Right cardiac atrium (tissue), 5 donors: ENCODE results near the gene RAMP1. TPM values are rescaled to one million over a fixed set of nuclear protein-coding genes. Genes with fewer than 3 reads are reported as not detected.

Source experiments
- ATAC-seq, 2 donors: fragments of 200-7000 bp; cut with Tn5 transposase; one replicate each; pipeline versions ENCODE4 v1.8.0 to v1.9.1; 2020; ENCODE audit warnings: moderate library complexity in 2 of 2, mild to moderate bottlenecking in 1 of 2
- DNase-seq, 3 donors: peaks; one replicate each; pipeline ENCODE4 v3.0.0-alpha.2; 2020
- H3K27ac ChIP-seq: one replicate; pipeline ENCODE4 v1.5.1; 2013; ENCODE audit warnings: mild to moderate bottlenecking, low read length, control low read depth, moderate library complexity
- H3K27me3 ChIP-seq: one replicate; pipeline ENCODE4 v1.6.1; 2013; ENCODE audit not compliant: control insufficient read depth, insufficient read depth
- H3K4me1 ChIP-seq: one replicate; pipeline ENCODE4 v1.6.1; 2013; ENCODE audit warnings: low read length; ENCODE audit not compliant: control insufficient read depth, insufficient read depth
- H3K4me3 ChIP-seq: one replicate; pipeline ENCODE4 v1.5.1; 2013; ENCODE audit warnings: low read length, control low read depth
- H3K9me3 ChIP-seq: one replicate; pipeline ENCODE4 v1.6.1; 2013; ENCODE audit warnings: low read length; ENCODE audit not compliant: control insufficient read depth
- WGBS: extraction: QIAGEN DNeasy Blood & Tissue Kit; methylation state at CpG from one replicate; pipeline ENCODE4 v1.1.7; 2013; 5-methylcytosine and 5-hydroxymethylcytosine counted together
- intact Hi-C, 4 donors: fragments of 100-400 bp; cut with DNase I; formaldehyde crosslinking; loops; one replicate each; pipeline versions ENCODE4 v1.11.0 to v1.14.0; 2022 to 2023
- polyA plus RNA-seq: library from polyadenylated mRNA; stranded (reverse); fragments of 200-250 nt; gene quantifications from one replicate; pipeline ENCODE4 v1.2.3, GENCODE V29; 2013
- total RNA-seq, 4 donors: library from RNA; stranded (reverse); fragmentation: NEBNext Ultra II Directional; extraction: Animal tissue kit (Norgen Biotek cat#: 25700); gene quantifications; one replicate each; pipeline ENCODE4 v1.2.1, GENCODE V29; 2021
- donor health status: healthy with polysubstance abuse.
- donor health status: DM: no; HTN: yes; CAD: no.
- donor health status: DM: no; HTN: no; CAD: no.
- donor health status: DM: no; HTN: yes; CAD: no; lungs with severe emphysema.
- donor health status: DM: yes; HTN: yes; CAD: no.

The RAMP1 gene
- total and polyA plus RNA-seq, 5 donors = 122 to 276 (median 164) TPM

DNA sequence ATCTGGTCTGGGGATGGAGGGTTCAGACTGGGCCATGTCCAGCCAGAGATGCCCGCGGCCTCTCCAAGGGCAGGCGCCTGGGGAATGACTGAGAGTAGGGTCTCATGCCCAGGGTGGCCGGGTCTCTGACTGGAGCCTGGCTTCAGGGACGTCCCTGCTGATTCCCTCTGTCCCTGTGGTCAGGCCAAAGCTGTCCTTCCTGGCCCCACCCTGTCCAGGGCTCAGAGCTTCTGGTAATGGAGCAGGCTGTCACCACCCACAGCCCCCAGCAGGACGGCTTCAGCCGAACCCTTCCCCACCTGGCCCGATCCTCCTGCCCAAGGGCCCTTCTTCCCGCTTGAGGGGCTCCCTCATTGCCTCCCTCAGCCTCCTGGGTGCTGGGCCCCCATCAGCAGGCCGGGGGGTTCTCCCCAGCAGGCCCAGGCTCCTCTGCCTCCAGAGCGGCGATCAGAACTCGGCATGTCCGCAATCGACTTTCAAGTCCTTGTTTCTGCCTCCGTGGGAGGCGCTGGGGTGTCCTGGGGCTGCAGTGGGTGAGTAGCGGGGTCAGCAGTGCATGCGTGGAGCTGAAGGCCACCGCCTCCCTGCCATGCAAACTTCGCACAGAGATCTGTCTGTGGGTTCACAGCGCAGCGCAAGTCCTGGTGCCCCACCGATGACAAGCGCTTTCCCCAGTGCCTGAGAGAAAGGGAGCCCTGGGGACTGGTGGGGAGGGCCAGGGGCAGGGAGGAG lies 18.3 kb downstream of the RAMP1 start:
- WGBS = 92% methylated on average over 25 of the region's 25 CpGs
- Histone ChIP-seq H3K27me3 (no peaks in the 10 kb centered on the region), H3K4me3 (no peak overlapping the region), H3K27ac (no peak overlapping the region), H3K4me1 (no peaks in the 10 kb centered on the region), H3K9me3 (no peaks in the 10 kb centered on the region)
- intact Hi-C loops = no loop called here
- DNase-seq (peak in 1 of 3 donors; percentile 48), ATAC-seq (no peak)

DNA sequence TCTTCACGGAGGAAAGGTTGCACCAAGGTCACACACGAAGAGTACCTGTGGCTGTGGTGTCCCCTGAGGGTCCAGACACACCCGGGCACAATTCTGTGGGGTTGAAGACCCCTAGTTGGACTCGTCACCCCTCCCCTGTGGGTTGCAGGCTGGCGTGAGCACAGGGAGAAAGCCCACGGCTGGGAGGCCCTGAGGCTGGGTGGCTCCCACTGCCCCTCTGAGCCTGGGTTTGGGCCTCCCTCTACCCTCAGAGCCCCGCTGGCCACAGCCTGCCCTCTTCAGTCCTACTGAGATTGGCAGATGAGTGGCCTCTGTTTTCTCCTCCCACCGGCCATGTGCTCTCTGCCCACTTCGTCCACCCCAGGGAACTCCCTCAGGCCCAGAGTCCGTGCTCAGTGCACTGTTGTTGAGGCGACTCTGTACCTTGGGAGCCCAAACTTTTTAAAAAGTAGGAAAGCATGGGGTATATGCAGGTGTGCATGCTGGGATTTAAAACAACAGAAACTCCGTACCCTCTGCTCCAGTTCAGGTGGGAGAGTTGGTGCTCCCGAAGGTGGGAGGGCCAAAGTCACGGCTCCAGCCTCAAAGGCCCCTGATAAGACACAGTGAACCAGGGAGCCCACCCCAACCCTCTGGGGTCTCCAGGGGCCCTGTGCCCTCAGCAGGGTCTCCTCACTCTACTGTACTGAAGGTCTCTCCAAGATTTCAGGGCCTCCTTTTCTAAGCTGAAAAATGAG lies 19.1 kb downstream of the RAMP1 start:
- DNase-seq = peak in 1 of 3 donors; percentile 42
- H3K4me3 ChIP-seq = no peak overlapping the region
- ATAC-seq = no peak
- intact Hi-C loops = no loop called here
- no peaks in the 10 kb centered on the region for H3K9me3 ChIP-seq
- no peaks in the 10 kb centered on the region for H3K27me3 ChIP-seq
- 83% methylated on average over 14 of the region's 14 CpGs for WGBS
- H3K27ac ChIP-seq = no peak overlapping the region
- H3K4me1 ChIP-seq = no peaks in the 10 kb centered on the region

DNA sequence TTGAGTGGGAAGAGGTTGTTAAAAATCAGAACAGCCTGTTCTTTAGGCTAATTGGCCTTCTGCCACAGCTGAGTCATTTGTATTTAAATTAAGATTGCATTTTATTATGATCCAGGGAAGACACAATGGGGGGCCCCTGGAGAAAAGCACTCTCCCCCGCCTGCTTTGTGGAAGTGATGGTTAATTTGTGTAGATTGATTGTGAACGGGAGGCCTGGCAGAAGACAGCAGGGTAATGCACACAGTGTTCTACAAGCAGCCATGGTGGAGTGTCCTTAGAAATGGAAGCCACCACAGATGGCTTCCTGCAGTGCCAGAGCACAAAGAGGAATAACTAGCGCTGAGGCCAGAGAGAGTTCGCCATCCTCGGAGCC lies 19.6 kb downstream of the RAMP1 start:
- no peak overlapping the region for H3K27ac ChIP-seq
- no peak overlapping the region for H3K4me3 ChIP-seq
- no peak for ATAC-seq
- intact Hi-C loops = no loop called here
- WGBS = 81% methylated on average over 5 of the region's 5 CpGs
- H3K4me1 ChIP-seq = no peaks in the 10 kb centered on the region
- H3K27me3 ChIP-seq = no peaks in the 10 kb centered on the region
- no peak for DNase-seq
- H3K9me3 ChIP-seq = no peaks in the 10 kb centered on the region

DNA sequence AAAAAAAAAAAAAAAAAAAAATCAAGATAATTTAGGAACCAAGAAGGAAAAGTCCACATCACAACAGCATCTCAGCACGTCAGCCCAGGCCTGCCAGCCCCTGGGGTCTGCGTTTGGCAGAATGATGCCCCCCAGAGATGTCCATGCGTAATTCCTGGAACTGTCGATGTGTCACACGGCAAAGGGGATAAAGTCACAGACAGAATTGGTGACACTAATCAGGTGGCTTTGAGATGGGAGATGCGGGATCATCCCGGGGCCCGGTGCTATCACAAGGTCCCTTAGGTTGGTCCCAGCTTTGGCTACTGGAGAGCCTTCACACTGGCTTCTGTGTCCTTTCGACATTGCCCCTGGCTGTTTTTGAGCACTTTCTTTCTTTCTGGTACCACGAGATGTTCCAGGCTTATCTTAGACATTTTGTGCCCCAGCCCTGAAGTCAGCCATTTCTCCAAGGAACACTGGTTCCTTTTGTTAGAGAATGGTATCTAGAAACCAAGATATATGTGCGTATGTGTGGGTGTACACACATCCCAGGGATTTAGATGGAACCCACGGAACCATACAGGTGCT lies 20.7 kb downstream of the RAMP1 start:
- no peak for DNase-seq

DNA sequence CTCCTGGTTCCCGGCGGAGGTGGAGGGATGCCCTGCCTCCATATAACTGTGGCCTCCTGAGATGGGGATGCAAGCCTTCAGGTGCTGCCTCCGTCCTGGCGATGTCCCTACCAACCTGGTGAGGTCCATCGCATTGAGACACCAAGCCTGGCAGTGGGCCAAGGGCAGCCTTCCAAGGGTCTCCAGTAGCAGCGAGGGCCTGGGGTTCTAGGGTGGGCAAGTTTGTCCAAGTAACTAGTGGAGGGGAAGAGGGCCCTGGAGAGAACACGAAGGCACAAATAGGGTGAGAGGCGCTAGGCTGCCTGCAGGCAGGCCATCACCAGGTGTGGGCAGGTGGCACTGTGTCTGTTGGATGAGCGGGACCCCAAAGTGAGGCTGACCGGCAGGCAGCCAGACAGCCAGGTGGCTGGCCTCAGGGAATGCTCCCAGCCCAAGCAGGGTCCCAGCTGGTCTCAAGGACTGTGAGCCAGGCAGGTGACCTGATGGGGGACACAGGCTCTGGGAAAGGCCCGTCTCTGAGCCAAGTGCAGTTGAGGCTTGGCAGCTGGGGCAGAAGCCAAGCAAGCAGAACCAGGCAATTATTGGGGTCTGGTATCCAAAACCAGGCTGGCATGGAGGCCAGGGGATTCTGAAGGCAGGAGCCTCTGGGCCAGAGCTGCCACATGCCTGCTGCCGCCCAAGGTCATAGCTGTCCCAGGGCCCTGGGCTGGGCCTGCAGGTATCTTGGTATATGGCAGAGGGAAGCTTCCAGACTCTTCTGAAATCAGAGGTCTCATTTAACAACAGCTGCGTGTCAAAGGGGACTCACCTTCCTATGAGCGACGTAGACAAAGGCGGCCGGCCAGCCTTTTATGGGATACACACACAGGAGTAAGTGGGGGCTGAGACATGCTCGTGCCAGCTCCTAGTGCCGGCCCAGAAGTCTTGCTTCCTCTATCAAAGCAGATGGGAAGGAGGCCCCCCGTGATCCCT lies 23.4 kb downstream of the RAMP1 start:
- Histone ChIP-seq H3K4me1 (no peaks in the 10 kb centered on the region), H3K27me3 (no peaks in the 10 kb centered on the region), H3K27ac (no peak overlapping the region), H3K4me3 (no peak overlapping the region), H3K9me3 (no peaks in the 10 kb centered on the region)
- WGBS = 88% methylated on average over 20 of the region's 20 CpGs
- DNase-seq (peak in 1 of 3 donors; percentile 70), ATAC-seq (no peak)
- intact Hi-C loops = no loop called here

More for the DNA sequence above, 20.7 kb downstream of the RAMP1 start:
- no peaks in the 10 kb centered on the region for H3K9me3 ChIP-seq
- no peaks in the 10 kb centered on the region for H3K27me3 ChIP-seq
- H3K27ac ChIP-seq = no peak overlapping the region
- intact Hi-C loops = no loop called here
- H3K4me1 ChIP-seq = no peaks in the 10 kb centered on the region
- H3K4me3 ChIP-seq = no peak overlapping the region
- WGBS = 89% methylated on average over 12 of the region's 12 CpGs
- ATAC-seq = no peak

DNA sequence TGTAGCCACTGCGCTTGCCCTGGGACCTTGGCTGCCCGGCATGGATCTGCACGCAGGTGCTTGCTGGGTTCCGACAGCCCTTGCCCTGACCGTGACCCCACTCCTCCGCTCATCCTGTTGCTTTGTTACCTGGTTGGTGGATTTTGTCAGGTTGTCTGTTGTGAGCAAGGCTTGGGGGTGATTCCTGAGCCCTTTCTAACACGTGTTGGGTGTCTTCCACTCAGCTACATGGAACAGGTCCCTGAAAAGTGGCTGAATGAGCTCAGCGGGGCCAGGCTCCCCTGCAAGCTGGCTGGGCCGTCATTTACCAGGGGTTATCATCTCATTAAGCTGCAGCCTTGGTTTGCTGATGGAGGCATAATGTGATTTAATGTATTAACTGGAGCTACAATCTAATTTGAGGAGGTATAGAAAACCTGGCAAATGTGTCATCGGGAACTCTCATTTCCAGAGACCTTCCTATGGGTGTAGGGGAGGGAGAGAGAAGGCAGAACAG lies 24.6 kb downstream of the RAMP1 start:
- no peak overlapping the region for H3K27ac ChIP-seq
- WGBS = 89% methylated on average over 10 of the region's 10 CpGs
- no peak for ATAC-seq
- no peak overlapping the region for H3K4me3 ChIP-seq
- no peak for DNase-seq
- no peaks in the 10 kb centered on the region for H3K4me1 ChIP-seq
- intact Hi-C loops = no loop called here
- H3K9me3 ChIP-seq = no peaks in the 10 kb centered on the region
- no peaks in the 10 kb centered on the region for H3K27me3 ChIP-seq

DNA sequence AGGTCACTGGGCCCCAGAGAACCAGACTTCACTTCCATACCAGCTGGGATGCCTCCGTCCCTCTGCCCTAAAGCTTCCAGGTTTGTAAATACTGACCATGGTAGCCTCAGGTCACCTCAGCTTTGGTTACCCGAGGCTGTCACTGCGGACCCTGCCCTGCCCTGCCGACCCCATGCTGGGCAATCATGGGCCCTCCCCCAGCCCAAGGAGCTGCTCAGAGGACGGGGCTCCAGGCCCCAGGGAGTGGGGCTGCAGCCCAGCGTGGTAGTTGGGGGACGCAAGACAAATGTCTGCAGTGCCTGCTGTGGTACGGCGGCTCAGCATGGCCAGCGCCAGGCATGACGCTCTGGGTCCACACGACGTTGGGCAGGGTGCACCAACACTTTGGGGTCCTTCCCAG lies 25.3 kb downstream of the RAMP1 start:
- WGBS = 78% methylated on average over 13 of the region's 13 CpGs
- H3K27me3 ChIP-seq = no peaks in the 10 kb centered on the region
- H3K4me3 ChIP-seq = no peak overlapping the region
- H3K27ac ChIP-seq = no peak overlapping the region
- intact Hi-C loops = no loop called here
- H3K9me3 ChIP-seq = no peaks in the 10 kb centered on the region
- DNase-seq (no peak), ATAC-seq (no peak)
- no peaks in the 10 kb centered on the region for H3K4me1 ChIP-seq

DNA sequence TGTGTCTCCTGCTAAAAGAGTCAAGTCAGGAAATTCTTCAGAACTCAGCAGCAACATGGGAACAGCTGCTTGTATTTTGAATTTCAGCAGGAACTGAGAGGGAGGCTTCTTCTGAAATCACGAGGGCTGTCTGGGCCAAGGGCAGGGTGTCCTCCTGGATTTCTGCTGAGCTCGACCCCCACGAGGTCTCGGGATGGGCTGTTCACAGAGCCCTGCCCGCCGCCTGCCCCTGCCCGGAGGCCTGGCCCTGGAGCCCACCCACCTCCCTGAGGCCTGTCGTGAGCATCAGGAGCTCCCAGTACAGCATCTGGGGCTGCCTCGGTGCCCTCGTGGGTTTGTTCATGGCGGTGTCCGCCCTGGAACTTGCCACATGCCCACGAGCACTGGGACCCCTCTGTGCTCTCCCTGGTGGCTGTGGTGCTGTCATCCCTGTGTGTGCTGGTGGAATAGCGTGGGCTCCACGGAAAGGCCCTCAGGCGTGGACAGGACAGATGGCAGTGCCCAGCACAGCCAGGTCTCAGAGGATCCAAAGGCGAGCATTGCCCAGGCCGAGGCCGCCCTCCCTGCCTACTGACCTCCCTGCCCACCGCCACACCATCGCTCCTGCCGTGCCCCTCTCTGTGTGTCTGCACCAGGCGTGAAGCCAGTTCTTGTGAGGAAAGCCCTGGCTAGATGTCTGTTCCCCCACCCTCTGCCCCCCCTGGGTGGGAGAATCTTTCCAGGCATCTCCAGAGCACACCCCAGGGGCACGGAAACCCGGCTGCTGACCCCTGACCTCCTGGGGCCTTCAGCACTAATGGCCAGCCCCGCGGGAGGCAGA lies 25.9 kb downstream of the RAMP1 start:
- no peak overlapping the region for H3K4me3 ChIP-seq
- 70% methylated on average over 27 of the region's 27 CpGs for WGBS
- intact Hi-C loops = no loop called here
- peak; percentile 3 to 4 for ATAC-seq
- H3K4me1 ChIP-seq = no peaks in the 10 kb centered on the region
- no peak overlapping the region for H3K27ac ChIP-seq
- no peaks in the 10 kb centered on the region for H3K27me3 ChIP-seq
- no peak for DNase-seq
- H3K9me3 ChIP-seq = no peaks in the 10 kb centered on the region

DNA sequence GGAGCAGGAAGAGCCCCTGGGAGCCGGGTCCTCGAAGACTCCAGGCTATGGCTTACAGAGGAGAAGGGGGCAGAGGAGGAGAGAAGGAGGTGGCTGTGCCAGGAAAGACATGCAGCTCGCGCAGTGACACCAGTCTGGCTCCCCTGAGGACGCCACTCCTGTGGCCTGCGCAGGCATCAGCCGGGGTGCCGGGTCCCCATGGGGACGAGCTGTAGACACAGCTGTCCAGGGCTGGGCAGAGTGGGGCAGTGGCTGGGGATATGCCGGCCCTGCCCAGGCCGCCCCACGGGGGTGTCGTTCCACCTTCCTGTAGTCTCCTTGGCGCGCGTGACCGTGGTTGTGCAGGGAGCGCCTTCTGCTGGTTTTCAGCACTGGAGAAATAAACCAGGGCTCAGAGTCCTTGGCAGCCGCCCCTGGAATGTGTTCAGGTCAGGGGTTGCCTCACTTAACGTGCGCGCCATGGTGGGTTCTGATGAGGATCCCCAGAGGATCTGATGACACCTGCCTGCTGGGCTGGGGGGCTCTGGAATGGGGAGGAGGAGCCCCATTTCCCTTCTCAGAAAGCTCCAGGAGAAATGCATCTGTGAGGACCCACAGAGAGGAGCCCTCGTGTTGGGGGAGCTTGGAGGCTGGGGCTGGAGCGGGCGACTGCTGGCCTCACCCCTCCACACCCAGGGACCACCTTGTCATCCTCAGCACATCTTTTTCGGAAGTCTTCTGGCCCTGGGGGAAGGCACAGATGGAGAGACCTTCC lies 26.7 kb downstream of the RAMP1 start:
- H3K4me1 ChIP-seq = no peaks in the 10 kb centered on the region
- H3K4me3 ChIP-seq = no peak overlapping the region
- WGBS = 56% methylated on average over 26 of the region's 26 CpGs
- H3K9me3 ChIP-seq = no peaks in the 10 kb centered on the region
- H3K27me3 ChIP-seq = no peaks in the 10 kb centered on the region
- intact Hi-C loops = no loop called here
- peak overlapping the region; percentile 83 for H3K27ac ChIP-seq
- DNase-seq = peak; percentile 65 to 85 (median 84)
- ATAC-seq = peak; percentile 68 to 72
